ENCODE measurements around the gene ENTPD8. TPM values are rescaled to one million over a fixed set of nuclear protein-coding genes. Genes with fewer than 3 reads are reported as not detected.
A peak's percentile ranks its signal among the peaks of the same experiment; 100 is the strongest.
"Not testable (repeated sequence)": the region's sequence is repeated elsewhere in the genome, so short reads cannot be mapped to it uniquely, and the experiment has no call there.

The ENTPD8 gene
- polyA plus RNA-seq, 12 donors = 0.11 to 6.2 (median 0.34) TPM; not detected in 1

DNA sequence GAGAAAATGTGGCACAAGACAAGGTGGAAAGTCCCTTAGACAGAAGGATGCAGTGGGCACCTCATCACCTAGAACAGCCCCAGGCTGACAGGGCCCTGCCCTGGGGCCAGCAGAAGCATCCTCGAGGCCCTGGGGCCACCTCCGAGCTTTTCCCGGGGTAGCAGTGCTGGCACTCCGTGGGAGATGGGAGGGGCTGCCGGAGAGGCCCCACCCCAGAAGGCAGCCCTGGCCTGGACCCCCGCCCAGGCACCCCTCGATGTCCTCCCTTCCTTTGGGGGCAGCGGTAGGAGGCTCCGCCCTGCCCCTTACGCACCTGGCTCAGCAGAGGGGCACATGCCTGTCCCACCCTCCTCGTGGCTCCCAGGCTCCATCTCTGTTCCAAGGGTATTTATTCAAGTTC is 35.7 kb upstream of the ENTPD8 start:
- no peak for DNase-seq

DNA sequence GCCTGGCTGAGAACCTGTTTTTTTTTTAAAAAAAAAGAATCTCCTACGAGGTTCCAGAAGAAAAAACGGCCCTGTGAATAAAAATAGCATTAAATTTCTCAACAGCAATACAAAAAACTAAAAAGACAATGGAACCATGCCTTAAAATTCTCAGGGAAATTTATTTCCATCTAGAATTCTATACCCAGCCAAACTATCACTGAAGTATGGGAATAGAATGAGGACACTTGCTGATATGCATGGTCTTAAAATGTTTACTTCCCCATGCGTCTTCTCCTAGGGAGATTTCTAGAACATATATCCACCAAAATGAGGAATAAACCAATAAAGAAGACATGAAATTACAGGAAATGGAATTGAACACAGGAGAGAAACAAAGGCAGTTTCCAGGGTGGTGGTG is 34.5 kb upstream of the ENTPD8 start:
- DNase-seq = no peak

- no peak for DNase-seq
Measured at GRCh38 chr9:137474271-137474670, 33.1 kb upstream of the ENTPD8 start.

GRCh38 chr9:137470785-137471184 is 29.6 kb upstream of the ENTPD8 start:
- no peak for DNase-seq

- DNase-seq = no peak
Measured at GRCh38 chr9:137467896-137468295, 26.7 kb upstream of the ENTPD8 start.

DNA sequence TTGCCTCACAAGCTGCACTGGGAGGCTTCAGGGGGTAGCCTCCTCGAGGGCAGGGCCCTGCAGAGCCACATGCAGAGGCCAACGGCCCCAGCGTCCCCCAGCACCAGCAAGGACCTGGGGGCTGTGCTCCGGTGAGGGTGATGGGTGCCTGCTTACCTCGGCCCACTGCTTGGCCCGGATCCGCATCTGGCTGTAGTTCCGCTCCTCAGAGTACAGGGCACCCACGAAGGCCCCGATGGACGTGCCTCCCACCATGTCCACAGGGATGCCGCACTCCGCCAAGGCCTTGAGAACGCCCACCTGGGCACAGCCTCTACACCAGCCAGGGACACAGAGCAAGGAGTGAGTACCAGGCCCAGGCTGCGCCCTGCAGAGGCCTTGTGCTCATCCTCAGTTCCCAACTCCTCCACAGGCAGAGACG is 26.0 kb upstream of the ENTPD8 start:
- DNase-seq = no peak

- DNase-seq = not testable (repeated sequence)
Measured at GRCh38 chr9:137466389-137467085, 25.4 kb upstream of the ENTPD8 start.

DNA sequence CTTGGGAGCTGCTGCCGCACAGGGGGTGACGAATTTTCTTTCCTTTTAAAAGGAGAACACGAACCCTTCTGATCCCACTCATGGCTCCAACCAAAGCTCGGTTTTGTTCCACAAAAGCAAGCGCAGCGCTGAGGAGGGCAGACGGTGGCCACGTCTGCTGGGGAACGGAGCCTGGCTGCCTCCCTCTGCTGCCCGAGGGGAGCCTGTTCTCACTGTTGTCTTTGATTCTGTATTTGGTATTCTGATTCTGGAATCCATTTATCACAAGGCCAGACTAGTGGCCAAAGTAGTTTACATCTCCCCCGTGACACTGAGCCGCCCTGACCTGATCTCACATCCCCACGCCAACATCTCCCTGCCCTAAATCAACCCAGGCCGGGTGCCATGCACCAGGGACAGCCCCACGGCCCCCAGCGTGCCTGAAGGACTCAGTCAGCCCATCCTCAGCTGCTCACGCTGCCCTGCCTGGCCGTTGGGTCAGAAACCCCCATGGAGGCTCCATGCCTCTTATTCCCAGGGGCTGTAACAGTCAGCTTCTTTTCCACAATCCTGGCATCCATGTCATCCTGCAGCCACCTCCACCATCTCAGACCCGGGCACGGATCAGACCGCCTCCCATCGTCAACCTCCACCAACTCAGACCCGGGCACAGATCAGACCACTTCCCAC is 24.7 kb upstream of the ENTPD8 start:
- DNase-seq = no peak

- DNase-seq = no peak
Measured at GRCh38 chr9:137465000-137465719, 24.0 kb upstream of the ENTPD8 start.

DNA sequence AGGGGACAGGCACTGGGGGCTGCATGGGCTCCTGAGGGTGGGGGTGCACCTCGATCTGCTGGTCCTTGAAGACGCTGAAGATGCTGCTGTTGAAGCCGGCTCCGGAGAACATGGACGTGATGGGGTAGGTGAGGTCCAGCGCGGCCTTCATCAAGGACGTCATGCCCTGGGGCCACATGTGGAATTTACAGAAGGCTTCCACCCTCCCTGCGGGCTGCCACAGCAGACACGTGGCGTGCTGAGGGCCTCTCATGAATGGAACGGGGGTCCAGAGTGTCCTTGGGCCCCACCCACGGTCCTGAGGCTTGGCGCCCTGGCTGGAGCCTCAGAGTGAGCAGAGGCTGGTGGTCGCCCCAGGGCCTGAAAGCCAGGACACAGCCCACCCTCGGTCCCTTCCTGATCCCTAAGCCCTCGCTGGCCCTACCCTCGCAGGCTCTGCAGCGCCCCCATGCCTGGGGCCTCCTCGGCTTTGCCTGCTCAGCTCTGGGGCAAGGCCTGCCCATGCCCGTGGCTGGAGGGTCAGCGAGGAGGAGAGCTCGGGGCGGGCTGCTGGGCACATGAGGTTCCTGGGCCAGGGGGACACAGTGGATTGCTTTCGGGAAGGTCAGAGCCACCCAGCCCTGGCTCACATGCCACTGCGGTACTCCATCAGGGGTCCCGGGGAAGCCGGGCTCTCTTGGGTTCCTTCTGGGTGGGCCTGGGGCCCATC is 23.3 kb upstream of the ENTPD8 start:
- DNase-seq = no peak

- no peak for DNase-seq
Measured at GRCh38 chr9:137463931-137464290, 22.8 kb upstream of the ENTPD8 start.

DNA sequence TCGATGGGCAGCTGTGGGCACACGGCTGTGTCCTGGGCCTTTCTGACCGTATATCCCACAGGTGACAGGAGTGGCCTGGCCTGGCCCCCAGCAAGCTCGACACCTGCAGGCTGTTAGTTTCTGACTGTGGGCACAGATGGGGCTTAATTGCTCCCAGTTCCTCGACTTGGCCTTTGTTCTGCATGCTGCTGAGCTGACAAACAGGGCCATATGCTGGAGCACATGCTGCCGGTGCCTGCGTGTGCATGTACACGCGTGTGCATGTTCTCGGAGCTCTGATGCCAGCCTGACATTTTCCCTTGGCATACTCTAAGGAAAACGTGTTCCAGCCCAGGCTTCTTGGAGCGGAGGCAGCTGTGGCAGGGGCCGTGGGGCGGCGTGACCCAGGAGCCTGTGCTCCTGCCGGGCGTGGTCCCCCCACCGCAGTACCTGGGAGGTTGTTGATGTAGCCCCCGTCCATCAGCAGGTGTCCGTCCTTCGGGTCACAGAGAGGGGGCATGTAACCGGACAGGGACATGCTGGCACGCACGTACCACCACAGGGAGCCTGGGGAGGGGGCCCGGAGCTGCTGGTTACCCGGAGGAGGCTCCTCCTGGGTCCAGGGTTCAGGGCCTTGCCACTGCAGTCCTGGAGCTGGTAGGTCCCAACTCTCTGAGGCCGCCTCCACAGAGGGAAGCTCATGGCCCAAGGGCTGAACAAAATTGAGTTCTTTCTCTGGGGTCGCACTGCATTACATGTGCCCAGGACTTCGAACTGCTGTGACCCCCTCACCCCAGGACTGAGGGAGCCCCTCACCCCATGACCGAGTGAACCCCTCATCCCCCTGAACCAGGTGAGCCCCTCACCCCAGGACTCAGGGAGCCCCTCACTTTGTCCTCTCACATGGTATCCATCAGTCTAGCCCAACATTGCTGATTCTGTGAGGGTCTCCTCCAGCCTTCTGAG is 22.1 kb upstream of the ENTPD8 start:
- DNase-seq = no peak

DNA sequence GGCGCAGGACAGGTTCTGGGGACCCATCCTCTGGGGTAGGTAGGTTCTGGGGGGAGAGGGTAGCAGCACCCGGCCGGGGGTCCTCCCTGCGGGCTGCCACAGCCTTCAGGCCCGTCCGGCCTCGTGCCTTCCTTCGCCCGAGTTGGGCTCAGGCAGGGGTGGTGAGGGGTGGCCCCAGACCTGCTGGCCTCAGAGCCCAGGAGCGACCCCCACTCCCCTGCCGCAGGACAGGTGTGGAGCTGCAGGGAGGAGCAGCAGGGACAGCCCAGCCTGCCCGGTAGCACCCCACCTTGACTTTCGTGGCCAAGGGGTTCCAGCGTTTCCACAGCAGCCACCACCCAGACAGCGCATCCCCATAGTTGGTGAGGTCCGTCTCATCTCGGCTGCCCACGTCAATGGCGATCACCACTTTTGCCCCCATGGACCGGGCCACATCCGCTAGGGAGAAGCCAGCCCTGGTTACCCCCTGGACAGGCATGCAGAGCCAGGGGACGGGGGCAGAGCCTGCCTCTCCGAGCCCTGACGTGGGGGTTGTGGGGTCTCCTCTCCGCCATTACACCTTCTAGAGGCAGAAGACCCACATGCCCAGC is 21.3 kb upstream of the ENTPD8 start:
- no peak for DNase-seq

- no peak for DNase-seq
Measured at GRCh38 chr9:137461663-137462395, 20.7 kb upstream of the ENTPD8 start.

DNA sequence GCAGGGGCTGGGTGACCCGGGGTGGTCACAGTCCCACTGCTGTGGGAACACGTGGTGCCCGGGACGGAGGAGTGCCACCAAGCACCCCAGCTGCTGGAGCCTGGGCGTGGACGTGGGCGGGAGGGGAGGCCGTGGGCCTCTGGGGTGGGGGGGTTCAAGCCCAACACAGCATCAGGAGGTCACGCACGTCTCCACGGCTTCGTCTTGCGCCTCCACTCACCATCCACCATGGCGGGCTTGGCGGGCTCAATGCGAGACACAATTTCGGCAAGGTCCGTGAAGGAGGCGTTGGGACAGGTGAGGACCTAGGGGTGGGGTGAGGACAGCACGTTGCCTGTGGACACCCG is 20.1 kb upstream of the ENTPD8 start:
- DNase-seq = no peak

- no peak for DNase-seq
Measured at GRCh38 chr9:137460363-137461315, 19.5 kb upstream of the ENTPD8 start.

DNA sequence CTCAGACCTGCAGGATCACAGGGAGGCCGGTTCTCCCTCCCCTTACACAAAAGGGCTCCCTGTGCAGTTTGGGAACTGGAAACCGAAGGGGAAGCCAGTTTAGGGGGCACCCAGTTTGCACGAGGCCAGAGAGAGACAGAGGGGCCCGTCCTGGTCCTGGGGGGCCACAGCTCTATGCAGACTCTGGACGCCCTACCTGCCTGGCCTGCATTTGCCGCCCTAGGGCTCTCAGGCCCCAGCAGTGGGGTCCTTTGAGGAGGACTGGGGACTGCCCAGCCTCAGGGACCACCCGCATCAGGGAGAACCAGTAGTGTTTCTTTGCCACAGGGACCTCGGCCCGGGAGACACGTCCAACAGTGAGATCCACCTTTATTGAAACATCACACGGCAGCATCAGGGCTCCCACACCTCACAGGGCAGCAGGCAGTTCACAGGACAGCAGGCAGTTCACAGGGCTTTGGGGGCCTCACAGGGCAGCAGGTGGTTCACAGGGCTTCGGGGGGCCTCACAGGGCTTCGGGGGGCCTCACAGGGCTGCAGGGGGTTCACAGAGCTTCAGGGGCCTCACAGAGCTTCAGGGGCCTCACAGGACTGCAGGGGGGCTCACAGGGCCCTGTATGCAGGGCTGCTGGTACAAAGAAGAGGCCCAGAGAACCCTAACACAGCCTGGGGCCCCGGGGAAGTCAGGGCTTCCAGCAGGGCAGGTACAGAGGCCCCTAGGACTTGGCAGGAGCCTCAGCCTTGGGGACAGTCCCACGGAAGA is 18.6 kb upstream of the ENTPD8 start:
- no peak for DNase-seq

GRCh38 chr9:137459152-137459600 is 18.0 kb upstream of the ENTPD8 start, which contains the start of gene NSMF:
NSMF (minus strand) TSS chr9:137459334; CDS start chr9:137459102, 232 bp downstream.
- DNase-seq = peak; percentile 91

Data from muscle of arm (tissue), 12 donors.